GM18951 (cell line): ENCODE results near the gene TCF3.

Source experiments
- POLR2A ChIP-seq: IDR thresholded peaks from 4 replicates; pipeline ENCODE4 v1.6.1; 2011; ENCODE audit warnings: mild to moderate bottlenecking; ENCODE audit not compliant: insufficient read length, insufficient read depth; ENCODE audit errors: extremely low read depth
- in situ Hi-C: fragments of 300-500 bp; cut with MboI; formaldehyde crosslinking; loops from one replicate; pipeline ENCODE4 v1.12.0; 2022; ENCODE audit warnings: low sequenced_read_pairs, mixed read lengths, inconsistent platforms; ENCODE audit not compliant: unreplicated experiment

Gene TCF3

DNA sequence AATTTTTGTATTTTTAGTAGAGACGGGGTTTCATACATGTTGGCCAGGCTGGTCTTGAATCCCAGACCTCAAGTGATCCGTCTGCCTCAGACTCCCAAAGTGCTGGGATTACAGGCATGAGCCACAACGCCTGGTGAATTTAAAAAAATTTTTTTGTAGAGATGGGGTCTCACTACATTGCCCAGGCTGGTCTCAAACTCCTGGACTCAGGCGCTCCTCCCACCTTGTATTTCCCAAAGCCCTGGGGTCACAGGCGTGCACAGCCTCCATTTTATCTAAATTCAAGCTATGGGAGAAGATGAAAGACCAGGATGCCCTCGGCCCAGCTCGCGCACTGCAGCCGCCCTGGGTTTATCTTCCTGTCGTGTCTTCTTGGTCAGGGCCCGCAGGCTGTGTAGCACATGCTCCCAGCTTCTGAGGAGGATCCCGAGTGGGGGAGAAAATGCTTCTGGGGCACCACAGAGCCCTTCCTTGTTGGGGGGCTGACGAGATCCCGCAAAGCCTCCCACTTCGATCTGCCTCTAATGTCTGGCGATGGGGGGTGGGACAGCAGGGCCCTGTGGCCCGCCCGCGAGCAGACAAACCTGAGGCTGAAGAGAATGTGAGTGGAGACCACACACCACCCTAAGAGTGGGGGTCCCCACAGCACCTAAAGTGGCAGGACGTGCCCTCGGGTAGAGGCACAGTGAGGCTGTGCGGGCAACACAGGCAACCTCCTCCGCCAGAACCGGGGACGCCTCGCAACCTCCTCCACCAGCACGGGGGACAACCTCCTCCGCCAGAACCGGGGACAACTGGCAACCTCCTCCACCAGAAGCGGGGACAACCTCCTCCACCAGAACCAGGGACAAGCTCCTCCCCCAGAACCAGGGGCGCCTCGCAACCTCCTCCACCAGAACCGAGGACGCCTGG, 15.8 kb downstream of the TCF3 start:
- TF ChIP-seq POLR2A, result no peak
- in situ Hi-C loops, result no loop called here

DNA sequence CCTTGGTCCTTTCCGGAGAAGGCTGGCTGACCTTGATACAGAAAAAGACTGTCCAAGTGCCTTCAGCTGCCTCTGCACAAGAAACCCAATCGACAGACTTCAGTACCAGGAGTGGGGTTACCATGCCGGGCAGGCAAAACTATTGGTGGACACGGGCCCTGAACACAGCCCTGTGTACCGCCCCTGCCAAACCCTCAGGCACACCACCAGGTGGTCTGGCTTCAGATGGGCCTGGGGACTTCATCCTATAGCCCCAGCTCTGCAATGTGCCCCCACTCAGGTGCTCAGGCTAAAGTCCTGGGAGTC, 17.5 kb downstream of the TCF3 start:
- TF ChIP-seq POLR2A, result no peak
- in situ Hi-C loops, result no loop called here

DNA sequence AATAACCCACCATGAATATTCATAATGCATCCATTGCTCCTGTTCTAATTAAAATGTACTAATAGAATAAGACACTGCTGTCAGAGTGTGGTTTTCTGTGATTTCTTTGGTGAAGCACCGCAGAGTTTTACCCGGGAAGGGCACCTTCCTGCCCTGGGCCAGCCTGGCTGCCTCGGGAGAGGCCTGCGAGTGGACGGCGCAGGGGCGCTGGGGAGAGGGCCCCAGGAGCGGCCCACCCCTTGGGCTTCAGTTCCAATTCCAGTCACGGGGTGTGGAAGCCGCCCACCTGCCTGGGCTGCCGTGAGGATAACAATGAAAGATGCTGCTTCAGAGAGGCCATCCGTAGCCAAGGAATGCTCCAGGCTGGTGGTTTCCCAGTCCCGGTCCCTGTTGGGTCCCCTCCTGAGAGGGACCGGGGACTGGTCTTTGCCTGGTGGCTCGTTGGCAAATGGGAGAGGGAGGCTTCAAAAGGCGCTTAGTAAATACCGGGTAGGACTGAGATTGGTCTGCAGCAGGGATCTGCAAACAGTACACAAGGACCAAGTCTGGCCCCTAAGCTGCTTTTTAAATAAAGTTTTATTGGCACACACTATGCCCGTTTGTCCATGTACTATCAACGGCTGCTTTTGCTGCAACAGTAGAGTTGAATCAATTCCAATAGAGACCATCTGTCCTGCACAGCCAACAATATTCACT, 18.0 kb downstream of the TCF3 start:
- in situ Hi-C loops, result no loop called here

DNA sequence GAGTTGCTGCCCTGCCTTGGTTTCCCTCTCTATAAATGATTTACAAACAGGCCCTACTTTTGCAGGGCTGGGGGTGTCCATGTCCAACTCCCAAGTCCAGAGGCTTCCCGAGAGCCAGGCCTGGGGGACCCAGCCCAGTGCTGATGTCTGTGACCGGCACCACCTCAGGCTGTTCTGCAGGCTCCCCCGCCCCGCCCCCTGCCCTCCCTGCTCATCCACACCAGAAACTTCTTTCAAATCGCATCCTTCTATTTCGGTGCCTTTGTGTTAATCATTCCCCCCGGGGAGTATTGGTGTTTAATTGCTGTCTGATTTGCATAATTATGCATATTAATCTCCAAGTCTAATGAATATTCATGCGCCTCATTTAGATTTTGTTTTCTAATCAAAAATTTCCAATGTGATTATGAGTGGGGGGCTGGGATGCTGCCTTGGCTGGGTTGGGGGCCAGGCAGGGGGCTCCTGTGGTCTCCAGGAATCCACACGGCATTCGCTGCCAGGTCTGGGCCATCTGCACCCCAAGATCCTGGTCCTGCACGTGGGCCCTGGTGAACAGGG, 19.1 kb downstream of the TCF3 start:
- in situ Hi-C loops, result no loop called here
- TF ChIP-seq POLR2A, result no peak

More for the DNA sequence above, 18.0 kb downstream of the TCF3 start:
- no peak for TF ChIP-seq POLR2A

DNA sequence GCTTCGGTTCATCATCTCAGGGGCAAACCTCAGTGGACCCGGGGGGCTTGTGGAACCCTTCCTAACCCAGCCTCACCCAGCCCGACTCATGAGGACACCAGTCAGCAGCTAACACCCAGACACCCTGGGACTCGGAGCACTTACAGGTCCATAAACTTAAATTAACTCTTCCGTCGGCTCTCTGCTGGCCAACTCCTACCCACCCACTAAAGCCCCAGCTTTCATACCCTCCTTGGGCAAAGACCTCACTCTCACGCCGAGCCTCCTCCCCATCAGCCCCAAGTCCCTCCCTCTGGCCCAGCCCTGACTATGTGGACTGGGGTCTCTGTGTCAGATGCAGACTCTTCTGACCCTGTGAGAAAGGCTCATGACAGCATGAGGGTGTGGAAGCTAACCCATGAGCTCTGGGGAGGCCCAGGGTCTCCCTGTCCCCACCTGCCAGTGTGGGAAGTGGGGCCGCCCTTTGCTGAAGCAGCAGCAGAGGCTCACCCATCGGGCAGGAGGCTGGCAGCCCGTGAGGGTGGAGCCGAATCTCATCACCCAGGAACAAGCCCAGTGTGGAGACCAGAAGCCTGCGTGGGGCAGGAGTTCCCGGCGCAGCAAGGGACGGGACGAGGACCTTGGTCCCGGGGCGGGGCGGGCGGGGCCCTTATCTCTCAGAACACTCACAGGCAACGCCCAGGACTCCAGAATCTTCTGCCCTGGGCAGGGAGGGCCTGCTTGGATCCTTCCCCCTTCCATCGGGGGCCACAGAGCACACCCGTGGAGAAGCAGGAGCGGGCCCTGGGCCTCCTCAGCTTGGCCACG, 19.8 kb downstream of the TCF3 start:
- in situ Hi-C loops, result no loop called here
- TF ChIP-seq POLR2A, result no peak

DNA sequence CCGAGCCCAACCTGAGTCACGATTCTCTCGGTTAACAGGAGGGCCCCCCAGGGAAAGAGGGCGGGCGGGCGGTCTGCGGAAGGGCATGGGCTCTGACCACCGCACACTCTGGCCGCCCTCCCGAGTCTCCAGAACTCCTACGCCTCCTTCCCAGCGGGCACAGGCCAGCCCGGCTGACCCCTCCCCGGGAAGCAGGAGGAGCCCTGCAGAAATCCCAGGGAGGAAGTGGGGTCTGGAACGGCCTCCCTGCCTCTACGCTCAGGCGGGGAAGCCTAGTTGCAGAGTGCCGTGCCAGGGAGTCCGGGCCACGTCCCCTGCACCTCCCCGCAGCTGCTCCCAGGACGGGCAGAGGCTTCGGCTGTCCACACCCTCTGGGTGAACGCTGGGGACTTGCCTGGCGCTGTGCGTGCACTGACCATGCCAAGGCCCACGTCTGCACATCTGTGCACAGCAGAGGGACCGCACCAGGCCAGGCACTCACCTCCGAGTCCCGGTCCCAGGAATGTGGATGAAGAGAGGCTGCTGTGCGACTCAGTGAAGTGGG, 20.8 kb downstream of the TCF3 start:
- in situ Hi-C loops, result no loop called here
- no peak for TF ChIP-seq POLR2A

DNA sequence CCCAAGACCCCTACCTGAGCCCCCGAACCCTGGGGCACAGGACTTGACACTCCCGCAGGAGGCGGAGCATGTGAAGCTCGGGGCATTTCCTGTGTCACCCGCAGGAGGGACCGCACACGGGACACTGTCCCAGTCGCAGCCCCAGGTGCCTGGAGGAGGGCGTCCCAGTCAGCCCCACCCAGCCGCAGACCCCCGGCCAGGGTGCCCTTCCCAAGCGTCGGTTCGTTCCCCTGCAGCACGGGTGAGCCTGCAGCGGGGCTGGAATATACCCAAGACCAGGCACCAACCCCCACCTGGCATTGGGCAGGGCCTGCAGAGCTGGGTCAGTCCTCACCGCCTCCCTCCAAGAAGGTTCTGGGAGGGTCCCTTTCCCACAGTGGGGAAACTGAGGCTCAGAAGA, 21.6 kb downstream of the TCF3 start:
- in situ Hi-C loops, result no loop called here
- peak; percentile 8 for TF ChIP-seq POLR2A

DNA sequence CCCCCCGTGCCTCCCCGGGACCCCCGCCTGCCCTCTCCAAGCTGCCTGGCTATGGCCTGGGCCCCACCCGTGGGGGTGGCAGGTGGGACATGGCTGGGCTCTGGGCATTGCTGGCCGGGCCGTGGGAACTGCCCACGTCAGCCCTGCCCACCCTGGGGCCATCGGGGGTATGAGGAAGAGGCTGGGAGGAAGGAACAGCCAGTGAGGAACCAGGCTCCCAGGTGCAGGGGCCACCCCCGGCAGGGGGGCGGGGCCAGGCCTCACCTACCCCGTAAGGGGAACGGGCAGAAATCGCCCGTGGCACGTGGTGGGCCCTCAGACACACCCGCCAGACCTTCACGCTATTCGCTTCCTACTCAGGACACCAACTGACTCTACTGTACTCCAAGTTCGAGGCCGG, 22.4 kb downstream of the TCF3 start:
- peak; percentile 10 for TF ChIP-seq POLR2A
- in situ Hi-C loops, result no loop called here

DNA sequence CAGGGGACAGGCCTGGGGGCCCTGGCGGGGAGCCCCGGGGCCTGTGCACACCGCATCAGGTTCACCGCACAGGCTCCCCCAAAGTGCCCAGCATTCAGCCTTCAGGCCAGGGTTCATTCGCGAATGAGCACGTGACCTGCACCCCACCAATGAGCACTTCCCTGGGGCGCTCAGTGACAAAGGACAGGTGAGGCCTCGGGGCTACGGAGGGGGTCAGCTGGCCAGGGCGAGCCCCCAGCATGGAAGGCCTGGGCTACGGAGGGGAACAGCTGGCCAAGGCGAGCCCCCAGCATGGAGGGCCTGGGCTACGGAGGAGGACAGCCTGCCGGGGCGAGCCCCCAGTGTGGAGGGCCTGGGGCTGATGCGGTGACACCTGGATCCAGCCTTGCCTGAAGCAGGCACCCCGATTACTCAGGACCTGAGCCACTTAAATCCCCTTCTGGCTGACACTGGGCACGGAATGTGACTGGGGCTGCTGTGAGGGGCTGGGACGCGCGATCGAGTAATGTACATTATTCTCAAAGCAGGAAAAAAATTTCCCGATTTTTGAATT, 23.1 kb downstream of the TCF3 start:
- TF ChIP-seq POLR2A, result no peak
- in situ Hi-C loops, result no loop called here

DNA sequence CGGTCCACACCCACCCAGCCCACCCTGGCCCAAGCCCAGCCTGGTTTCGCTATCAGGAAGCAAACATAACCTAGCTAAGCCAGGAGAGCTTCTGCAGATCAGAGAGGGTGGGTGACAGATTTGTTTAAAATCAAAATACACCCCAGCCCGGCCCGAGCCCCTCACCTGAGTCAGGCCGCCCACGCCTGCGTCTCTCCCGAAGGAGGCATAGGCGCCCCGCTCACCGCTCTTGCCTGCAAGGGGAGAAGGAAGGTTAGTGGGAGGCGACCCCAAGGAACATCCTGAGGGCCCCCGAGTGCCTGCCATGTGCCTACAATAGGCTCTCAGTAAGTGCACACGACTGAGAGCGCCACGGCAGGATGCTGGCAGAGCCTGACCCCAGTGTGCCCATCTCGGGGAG, 25.2 kb downstream of the TCF3 start:
- no peak for TF ChIP-seq POLR2A
- in situ Hi-C loops, result no loop called here

DNA sequence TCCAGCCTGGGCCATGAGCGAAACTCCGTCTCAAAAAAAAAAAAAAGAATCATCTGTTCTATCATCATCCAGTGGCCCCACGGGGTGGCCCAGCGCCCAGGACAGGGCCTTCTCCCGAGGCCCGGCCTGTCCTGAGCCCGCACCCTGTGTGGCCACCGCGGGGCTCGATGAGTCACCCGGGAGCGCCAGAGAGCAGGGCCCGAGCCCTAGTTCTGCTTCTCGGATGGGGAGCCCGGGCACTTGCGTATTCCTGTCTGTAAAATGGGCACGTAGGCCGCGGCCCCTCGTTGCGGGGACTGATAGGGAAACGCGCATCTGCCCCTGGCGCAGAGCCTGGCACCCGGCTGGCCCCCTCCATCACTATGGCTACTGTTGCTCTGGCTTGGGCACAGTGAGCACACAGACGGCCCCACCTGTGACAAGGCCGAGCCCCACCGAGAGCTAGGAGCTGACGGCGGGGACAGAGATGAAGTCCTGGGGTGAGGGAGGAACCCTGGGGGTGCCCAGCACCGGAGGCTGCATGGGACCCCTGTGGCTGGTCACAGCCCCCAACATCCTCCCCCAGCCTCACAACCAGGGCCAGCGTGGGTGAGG, 25.9 kb downstream of the TCF3 start:
- no peak for TF ChIP-seq POLR2A
- in situ Hi-C loops, result no loop called here

DNA sequence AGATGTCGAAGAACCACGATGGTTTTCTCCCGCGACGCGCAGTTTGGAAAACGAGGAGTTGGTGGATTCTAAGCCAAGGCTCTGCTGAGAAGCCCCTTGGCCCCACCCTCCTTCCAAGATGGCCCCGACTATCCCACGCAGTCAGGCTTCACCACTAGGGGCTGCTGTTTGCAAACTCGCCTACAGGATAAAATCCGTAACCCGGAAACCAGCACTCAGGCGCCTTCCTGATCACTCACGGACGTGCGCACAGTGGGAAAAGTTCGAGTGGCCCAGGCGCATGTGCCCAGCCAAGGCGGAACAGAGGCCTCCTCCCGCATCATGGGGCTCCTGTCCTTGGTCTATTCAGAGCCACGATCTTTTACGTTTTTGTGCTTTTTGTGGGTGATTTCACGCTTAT, 28.0 kb downstream of the TCF3 start:
- TF ChIP-seq POLR2A, result no peak
- in situ Hi-C loops, result no loop called here
